Measurements from ENCODE around the gene FUZ.
A peak's percentile ranks its signal among the peaks of the same experiment; 100 is the strongest.
"Not testable (repeated sequence)": the region's sequence is repeated elsewhere in the genome, so short reads cannot be mapped to it uniquely, and the experiment has no call there.

FUZ gene

GRCh38 chr19:49830766-49831165, 17.7 kb upstream of the FUZ start:
- DNase-seq = no peak

GRCh38 chr19:49829721-49830120, 16.6 kb upstream of the FUZ start:
- no peak for DNase-seq

GRCh38 chr19:49829200-49829599, 16.1 kb upstream of the FUZ start:
- no peak for DNase-seq

- DNase-seq = no peak
Measured at GRCh38 chr19:49827034-49827433, 13.9 kb upstream of the FUZ start.

- DNase-seq = no peak
Measured at GRCh38 chr19:49824662-49825061, 11.6 kb upstream of the FUZ start.

- no peak for DNase-seq
Measured at GRCh38 chr19:49823472-49823871, 10.4 kb upstream of the FUZ start.

- DNase-seq = no peak
Measured at GRCh38 chr19:49820125-49820524, 7.0 kb upstream of the FUZ start.

- DNase-seq = not testable (repeated sequence)
Measured at GRCh38 chr19:49819452-49820115, 6.5 kb upstream of the FUZ start.

GRCh38 chr19:49818649-49819370, 5.7 kb upstream of the FUZ start:
- DNase-seq = no peak

- peak; percentile 98 for DNase-seq
Measured at GRCh38 chr19:49817964-49818648, 5.0 kb upstream of the FUZ start, which contains the start of gene MED25. MED25 (plus strand) TSS chr19:49818289; CDS start chr19:49818342, 53 bp downstream.

- no peak for DNase-seq
Measured at GRCh38 chr19:49816590-49816989, 3.5 kb upstream of the FUZ start.

- no peak for DNase-seq
Measured at GRCh38 chr19:49814010-49814409, 918 bp upstream of the FUZ start.

GRCh38 chr19:49812452-49812996, 568 bp downstream of the FUZ start:
- no peak for DNase-seq

GRCh38 chr19:49811328-49811727, 1.8 kb downstream of the FUZ start:
- no peak for DNase-seq

GRCh38 chr19:49809941-49810389, 3.1 kb downstream of the FUZ start:
- DNase-seq = no peak

GRCh38 chr19:49809160-49809940, 3.7 kb downstream of the FUZ start:
- DNase-seq = peak; percentile 65

- DNase-seq = peak; percentile 97
Measured at GRCh38 chr19:49808711-49809159, 4.4 kb downstream of the FUZ start.

GRCh38 chr19:49807904-49808675, 5.0 kb downstream of the FUZ start:
- no peak for DNase-seq

- no peak for DNase-seq
Measured at GRCh38 chr19:49807058-49807903, 5.8 kb downstream of the FUZ start.

- no peak for DNase-seq
Measured at GRCh38 chr19:49806620-49806959, 6.5 kb downstream of the FUZ start.

Measured in eye (tissue), 1 donor.